ENCODE data around the gene SH2B3. TPM values are rescaled to one million over a fixed set of nuclear protein-coding genes. Genes with fewer than 3 reads are reported as not detected.

Gene SH2B3
- total and polyA plus RNA-seq, 2 experiments from 2014 or later = 8.1 to 59.3 TPM

DNA sequence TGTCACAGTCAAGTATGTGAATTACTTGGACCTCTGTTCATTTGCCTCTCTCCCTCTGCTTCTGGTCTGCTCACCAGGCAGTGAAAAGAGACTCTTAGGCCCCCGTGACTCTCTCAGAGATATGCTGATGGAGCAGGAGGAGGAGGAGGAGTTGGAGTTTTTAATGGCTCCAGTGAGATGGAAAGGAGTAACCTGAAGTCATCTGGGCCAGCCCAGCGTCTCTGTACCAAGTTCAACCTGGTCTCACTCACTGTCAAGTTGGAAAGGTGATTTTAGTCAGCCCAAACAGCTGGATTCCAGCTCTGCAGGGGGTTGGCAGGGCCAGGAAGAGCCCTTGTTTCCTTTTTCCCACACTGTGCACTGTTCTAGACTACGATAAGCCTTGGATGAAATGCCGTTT is 48.6 kb downstream of the SH2B3 start (continued):
- TF ChIP-seq, protein P1, sequence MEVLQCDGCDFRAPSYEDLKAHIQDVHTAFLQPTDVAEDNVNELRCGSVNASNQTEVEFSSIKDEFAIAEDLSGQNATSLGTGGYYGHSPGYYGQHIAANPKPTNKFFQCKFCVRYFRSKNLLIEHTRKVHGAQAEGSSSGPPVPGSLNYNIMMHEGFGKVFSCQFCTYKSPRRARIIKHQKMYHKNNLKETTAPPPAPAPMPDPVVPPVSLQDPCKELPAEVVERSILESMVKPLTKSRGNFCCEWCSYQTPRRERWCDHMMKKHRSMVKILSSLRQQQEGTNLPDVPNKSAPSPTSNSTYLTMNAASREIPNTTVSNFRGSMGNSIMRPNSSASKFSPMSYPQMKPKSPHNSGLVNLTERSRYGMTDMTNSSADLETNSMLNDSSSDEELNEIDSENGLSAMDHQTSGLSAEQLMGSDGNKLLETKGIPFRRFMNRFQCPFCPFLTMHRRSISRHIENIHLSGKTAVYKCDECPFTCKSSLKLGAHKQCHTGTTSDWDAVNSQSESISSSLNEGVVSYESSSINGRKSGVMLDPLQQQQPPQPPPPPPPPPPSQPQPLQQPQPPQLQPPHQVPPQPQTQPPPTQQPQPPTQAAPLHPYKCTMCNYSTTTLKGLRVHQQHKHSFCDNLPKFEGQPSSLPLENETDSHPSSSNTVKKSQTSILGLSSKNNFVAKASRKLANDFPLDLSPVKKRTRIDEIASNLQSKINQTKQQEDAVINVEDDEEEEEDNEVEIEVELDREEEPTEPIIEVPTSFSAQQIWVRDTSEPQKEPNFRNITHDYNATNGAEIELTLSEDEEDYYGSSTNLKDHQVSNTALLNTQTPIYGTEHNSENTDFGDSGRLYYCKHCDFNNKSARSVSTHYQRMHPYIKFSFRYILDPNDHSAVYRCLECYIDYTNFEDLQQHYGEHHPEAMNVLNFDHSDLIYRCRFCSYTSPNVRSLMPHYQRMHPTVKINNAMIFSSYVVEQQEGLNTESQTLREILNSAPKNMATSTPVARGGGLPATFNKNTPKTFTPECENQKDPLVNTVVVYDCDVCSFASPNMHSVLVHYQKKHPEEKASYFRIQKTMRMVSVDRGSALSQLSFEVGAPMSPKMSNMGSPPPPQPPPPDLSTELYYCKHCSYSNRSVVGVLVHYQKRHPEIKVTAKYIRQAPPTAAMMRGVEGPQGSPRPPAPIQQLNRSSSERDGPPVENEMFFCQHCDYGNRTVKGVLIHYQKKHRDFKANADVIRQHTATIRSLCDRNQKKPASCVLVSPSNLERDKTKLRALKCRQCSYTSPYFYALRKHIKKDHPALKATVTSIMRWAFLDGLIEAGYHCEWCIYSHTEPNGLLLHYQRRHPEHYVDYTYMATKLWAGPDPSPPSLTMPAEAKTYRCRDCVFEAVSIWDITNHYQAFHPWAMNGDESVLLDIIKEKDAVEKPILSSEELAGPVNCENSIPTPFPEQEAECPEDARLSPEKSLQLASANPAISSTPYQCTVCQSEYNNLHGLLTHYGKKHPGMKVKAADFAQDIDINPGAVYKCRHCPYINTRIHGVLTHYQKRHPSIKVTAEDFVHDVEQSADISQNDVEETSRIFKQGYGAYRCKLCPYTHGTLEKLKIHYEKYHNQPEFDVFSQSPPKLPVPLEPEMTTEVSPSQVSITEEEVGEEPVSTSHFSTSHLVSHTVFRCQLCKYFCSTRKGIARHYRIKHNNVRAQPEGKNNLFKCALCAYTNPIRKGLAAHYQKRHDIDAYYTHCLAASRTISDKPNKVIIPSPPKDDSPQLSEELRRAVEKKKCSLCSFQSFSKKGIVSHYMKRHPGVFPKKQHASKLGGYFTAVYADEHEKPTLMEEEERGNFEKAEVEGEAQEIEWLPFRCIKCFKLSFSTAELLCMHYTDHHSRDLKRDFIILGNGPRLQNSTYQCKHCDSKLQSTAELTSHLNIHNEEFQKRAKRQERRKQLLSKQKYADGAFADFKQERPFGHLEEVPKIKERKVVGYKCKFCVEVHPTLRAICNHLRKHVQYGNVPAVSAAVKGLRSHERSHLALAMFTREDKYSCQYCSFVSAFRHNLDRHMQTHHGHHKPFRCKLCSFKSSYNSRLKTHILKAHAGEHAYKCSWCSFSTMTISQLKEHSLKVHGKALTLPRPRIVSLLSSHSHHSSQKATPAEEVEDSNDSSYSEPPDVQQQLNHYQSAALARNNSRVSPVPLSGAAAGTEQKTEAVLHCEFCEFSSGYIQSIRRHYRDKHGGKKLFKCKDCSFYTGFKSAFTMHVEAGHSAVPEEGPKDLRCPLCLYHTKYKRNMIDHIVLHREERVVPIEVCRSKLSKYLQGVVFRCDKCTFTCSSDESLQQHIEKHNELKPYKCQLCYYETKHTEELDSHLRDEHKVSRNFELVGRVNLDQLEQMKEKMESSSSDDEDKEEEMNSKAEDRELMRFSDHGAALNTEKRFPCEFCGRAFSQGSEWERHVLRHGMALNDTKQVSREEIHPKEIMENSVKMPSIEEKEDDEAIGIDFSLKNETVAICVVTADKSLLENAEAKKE (CRISPR knock-in tag; IDR thresholded peaks at IDR 0.05) = no peak
- TF ChIP-seq EZH2phosphoT487 (IDR thresholded peaks at IDR 0.05; ENCODE audit: unreplicated experiment) (no peak), POLR2AphosphoS5 (IDR thresholded peaks at IDR 0.05; ENCODE audit: low read depth) (no peak), EZH2 (IDR thresholded peaks at IDR 0.05; ENCODE audit: low read depth, unreplicated experiment) (no peak), ZNF114 (CRISPR knock-in tag; IDR thresholded peaks at IDR 0.05) (no peak), NANOG (IDR thresholded peaks at IDR 0.05; ENCODE audit: borderline replicate concordance) (no peak), STAT1 (IDR thresholded peaks at IDR 0.05; ENCODE audit: unreplicated experiment) (no peak), ZNF331 (CRISPR knock-in tag; IDR thresholded peaks at IDR 0.05; ENCODE audit: low read depth) (no peak), JUNB (IDR thresholded peaks at IDR 0.05; ENCODE audit: unreplicated experiment) (no peak)

DNA sequence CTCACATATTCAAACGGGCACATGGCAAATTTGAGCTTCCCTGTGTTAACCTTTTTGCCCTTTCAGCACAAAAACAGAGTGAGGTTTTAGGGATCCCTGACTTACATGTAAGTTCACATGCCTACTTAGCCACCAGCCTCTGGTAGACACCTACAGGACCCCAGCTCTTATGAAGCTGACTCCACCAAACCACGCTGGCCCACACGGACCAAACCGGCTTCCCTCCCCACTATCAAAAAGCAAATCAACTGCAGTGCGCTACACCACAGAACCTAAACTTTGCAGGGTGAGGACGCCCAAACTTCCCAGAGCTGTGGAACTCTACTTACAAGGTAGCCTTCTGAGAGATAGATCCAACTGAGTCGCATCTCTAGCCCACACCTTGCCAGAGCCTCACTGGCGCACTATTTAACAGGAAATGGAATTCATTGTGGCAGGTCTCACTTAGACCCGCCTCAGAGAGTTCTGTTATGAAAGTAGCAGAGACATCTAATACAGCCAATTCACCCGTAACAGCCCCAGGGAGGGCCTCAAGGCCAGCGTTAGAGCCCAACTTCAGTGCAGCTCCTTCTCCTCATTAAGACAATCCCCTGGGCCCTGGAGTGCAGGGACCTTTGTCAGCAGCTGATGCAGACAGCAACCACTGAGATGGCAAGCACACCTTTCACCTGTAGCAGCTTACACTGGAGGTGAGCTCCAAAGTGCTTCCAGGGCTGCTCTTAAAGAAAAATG is 49.2 kb downstream of the SH2B3 start:
- Histone ChIP-seq H3K79me2 (replicated peaks; ENCODE audit: insufficient read depth) (no peaks in the 10 kb centered on the region), H3K4me3 (no peak overlapping the region), H4K20me1 (replicated peaks; ENCODE audit: insufficient read depth) (peaks cover 8% of the 10 kb centered on the region; the same call in 1 of the 2 replicates), H2AFZ (no peak overlapping the region), H3K27me3 (ENCODE audit: insufficient read depth) (no peaks in the 10 kb centered on the region), H3K4me1 (ENCODE audit: insufficient read depth) (no peaks in the 10 kb centered on the region), H3F3A (replicated peaks; ENCODE audit: low read depth) (peaks cover 28% of the 10 kb centered on the region), H3K27ac (ENCODE audit: low read depth) (peak overlapping the region; percentile 59), H3K9me2 (ENCODE audit: insufficient read depth) (no peaks in the 10 kb centered on the region), H3K4me2 (no peak overlapping the region), H3K36me3 (ENCODE audit: insufficient read depth) (peaks cover 17% of the 10 kb centered on the region)
- Mint-ChIP-seq H3K9me3 (no peaks in the 10 kb centered on the region), H3K27ac (no peak overlapping the region), H3K4me3 (no peak overlapping the region), H3K4me1 (no peaks in the 10 kb centered on the region; the same call in 2 of the 3 replicates), H3K36me3 (ENCODE audit: low read depth) (peaks cover 47% of the 10 kb centered on the region), H3K27me3 (ENCODE audit: insufficient read depth, low read depth, poor library complexity) (peaks cover 9% of the 10 kb centered on the region)
- ATAC-seq (no peak), DNase-seq (ENCODE audit: low spot score) (no peak)
- TF ChIP-seq, protein P2, sequence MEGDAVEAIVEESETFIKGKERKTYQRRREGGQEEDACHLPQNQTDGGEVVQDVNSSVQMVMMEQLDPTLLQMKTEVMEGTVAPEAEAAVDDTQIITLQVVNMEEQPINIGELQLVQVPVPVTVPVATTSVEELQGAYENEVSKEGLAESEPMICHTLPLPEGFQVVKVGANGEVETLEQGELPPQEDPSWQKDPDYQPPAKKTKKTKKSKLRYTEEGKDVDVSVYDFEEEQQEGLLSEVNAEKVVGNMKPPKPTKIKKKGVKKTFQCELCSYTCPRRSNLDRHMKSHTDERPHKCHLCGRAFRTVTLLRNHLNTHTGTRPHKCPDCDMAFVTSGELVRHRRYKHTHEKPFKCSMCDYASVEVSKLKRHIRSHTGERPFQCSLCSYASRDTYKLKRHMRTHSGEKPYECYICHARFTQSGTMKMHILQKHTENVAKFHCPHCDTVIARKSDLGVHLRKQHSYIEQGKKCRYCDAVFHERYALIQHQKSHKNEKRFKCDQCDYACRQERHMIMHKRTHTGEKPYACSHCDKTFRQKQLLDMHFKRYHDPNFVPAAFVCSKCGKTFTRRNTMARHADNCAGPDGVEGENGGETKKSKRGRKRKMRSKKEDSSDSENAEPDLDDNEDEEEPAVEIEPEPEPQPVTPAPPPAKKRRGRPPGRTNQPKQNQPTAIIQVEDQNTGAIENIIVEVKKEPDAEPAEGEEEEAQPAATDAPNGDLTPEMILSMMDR (conservative IDR thresholded peaks at IDR 0.05; ENCODE audit: low read depth in 2 of 2) = no peak
- TF ChIP-seq EZH2 (IDR thresholded peaks at IDR 0.05; ENCODE audit: low read depth, unreplicated experiment) = no peak
- TF ChIP-seq, protein P3, sequence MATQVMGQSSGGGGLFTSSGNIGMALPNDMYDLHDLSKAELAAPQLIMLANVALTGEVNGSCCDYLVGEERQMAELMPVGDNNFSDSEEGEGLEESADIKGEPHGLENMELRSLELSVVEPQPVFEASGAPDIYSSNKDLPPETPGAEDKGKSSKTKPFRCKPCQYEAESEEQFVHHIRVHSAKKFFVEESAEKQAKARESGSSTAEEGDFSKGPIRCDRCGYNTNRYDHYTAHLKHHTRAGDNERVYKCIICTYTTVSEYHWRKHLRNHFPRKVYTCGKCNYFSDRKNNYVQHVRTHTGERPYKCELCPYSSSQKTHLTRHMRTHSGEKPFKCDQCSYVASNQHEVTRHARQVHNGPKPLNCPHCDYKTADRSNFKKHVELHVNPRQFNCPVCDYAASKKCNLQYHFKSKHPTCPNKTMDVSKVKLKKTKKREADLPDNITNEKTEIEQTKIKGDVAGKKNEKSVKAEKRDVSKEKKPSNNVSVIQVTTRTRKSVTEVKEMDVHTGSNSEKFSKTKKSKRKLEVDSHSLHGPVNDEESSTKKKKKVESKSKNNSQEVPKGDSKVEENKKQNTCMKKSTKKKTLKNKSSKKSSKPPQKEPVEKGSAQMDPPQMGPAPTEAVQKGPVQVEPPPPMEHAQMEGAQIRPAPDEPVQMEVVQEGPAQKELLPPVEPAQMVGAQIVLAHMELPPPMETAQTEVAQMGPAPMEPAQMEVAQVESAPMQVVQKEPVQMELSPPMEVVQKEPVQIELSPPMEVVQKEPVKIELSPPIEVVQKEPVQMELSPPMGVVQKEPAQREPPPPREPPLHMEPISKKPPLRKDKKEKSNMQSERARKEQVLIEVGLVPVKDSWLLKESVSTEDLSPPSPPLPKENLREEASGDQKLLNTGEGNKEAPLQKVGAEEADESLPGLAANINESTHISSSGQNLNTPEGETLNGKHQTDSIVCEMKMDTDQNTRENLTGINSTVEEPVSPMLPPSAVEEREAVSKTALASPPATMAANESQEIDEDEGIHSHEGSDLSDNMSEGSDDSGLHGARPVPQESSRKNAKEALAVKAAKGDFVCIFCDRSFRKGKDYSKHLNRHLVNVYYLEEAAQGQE (IDR thresholded peaks at IDR 0.05; ENCODE audit: unreplicated experiment) = no peak
- no peak for TF ChIP-seq POLR2AphosphoS5 (IDR thresholded peaks at IDR 0.05; ENCODE audit: low read depth)
- TF ChIP-seq CREB1 (CRISPR knock-in tag; IDR thresholded peaks at IDR 0.05; ENCODE audit: low read depth) = no peak
- no peak for TF ChIP-seq NANOG (IDR thresholded peaks at IDR 0.05; ENCODE audit: borderline replicate concordance)
- TF ChIP-seq EZH2phosphoT487 (IDR thresholded peaks at IDR 0.05; ENCODE audit: unreplicated experiment) = no peak

Measured in GM23338 (cell line).